ENCODE data around the gene MYH14. TPM values are rescaled to one million over a fixed set of nuclear protein-coding genes. Genes with fewer than 3 reads are reported as not detected.
A peak's percentile ranks its signal among the peaks of the same experiment; 100 is the strongest.

MYH14 gene
- total and polyA plus RNA-seq, 2 experiments from 2014 or later = 40.9 to 64.4 TPM

- no peaks in the 10 kb centered on the region for H3K4me1 ChIP-seq (ENCODE audit: insufficient read depth)
- TF ChIP-seq EZH2 (IDR thresholded peaks at IDR 0.05; ENCODE audit: borderline replicate concordance) = no peak
- TF ChIP-seq CTCF (IDR thresholded peaks at IDR 0.05; ENCODE audit: poor library complexity) = no peak
- no peak for TF ChIP-seq EZH2phosphoT487 (IDR thresholded peaks at IDR 0.05; ENCODE audit: low read depth, severe bottlenecking, unreplicated experiment)
- no peak overlapping the region for H3K27ac ChIP-seq
- H3K79me2 ChIP-seq = no peaks in the 10 kb centered on the region
- H3K4me3 ChIP-seq = no peak overlapping the region
- 77% methylated on average over 9 of the region's 11 CpGs for WGBS (ENCODE audit: low lambda C conversion rate, missing lambda C conversion rate)
- H3K9me3 ChIP-seq (ENCODE audit: low read depth) = no peaks in the 10 kb centered on the region
- H3K4me2 ChIP-seq = no peak overlapping the region
- no peak for DNase-seq (ENCODE audit: low spot score)
- no peaks in the 10 kb centered on the region for H4K20me1 ChIP-seq (ENCODE audit: insufficient read depth, poor library complexity, severe bottlenecking)
- no peaks in the 10 kb centered on the region for H3K36me3 ChIP-seq (replicated peaks; ENCODE audit: insufficient read depth, low read depth)
- no peaks in the 10 kb centered on the region for H3K27me3 ChIP-seq
- no peak overlapping the region for H2AFZ ChIP-seq
- no peaks in the 10 kb centered on the region for H3K9me2 ChIP-seq (replicated peaks; ENCODE audit: insufficient read depth)
Observed at GRCh38 chr19:50292216-50292827, 88.9 kb downstream of the MYH14 start.

- no peak overlapping the region for H3K4me2 ChIP-seq
- 76% methylated on average over 11 of the region's 14 CpGs for WGBS (ENCODE audit: low lambda C conversion rate, missing lambda C conversion rate)
- H3K4me1 ChIP-seq (ENCODE audit: insufficient read depth) = no peaks in the 10 kb centered on the region
Observed at GRCh38 chr19:50293263-50294004, 90.0 kb downstream of the MYH14 start.

GRCh38 chr19:50300051-50300450 lies 96.6 kb downstream of the MYH14 start:
- Histone ChIP-seq H3K4me2 (no peak overlapping the region), H4K20me1 (ENCODE audit: insufficient read depth, poor library complexity, severe bottlenecking) (no peaks in the 10 kb centered on the region), H3K4me3 (no peak overlapping the region), H3K4me1 (ENCODE audit: insufficient read depth) (no peaks in the 10 kb centered on the region), H3K9me2 (replicated peaks; ENCODE audit: insufficient read depth) (no peaks in the 10 kb centered on the region), H3K9me3 (ENCODE audit: low read depth) (no peaks in the 10 kb centered on the region), H3K79me2 (no peaks in the 10 kb centered on the region), H3K27ac (peak overlapping the region; percentile 15), H3K27me3 (no peaks in the 10 kb centered on the region), H2AFZ (no peak overlapping the region), H3K36me3 (replicated peaks; ENCODE audit: insufficient read depth, low read depth) (no peaks in the 10 kb centered on the region)
- DNase-seq (ENCODE audit: low spot score) = no peak
- TF ChIP-seq EZH2phosphoT487 (IDR thresholded peaks at IDR 0.05; ENCODE audit: low read depth, severe bottlenecking, unreplicated experiment) = no peak
- no peak for TF ChIP-seq EZH2 (IDR thresholded peaks at IDR 0.05; ENCODE audit: borderline replicate concordance)
- no peak for TF ChIP-seq CTCF (IDR thresholded peaks at IDR 0.05; ENCODE audit: poor library complexity)
- 66% methylated on average over 2 of the region's 2 CpGs for WGBS (ENCODE audit: low lambda C conversion rate, missing lambda C conversion rate)

More at GRCh38 chr19:50293263-50294004, 90.0 kb downstream of the MYH14 start:
- TF ChIP-seq EZH2 (IDR thresholded peaks at IDR 0.05; ENCODE audit: borderline replicate concordance) (no peak), EZH2phosphoT487 (IDR thresholded peaks at IDR 0.05; ENCODE audit: low read depth, severe bottlenecking, unreplicated experiment) (no peak)
- Histone ChIP-seq H4K20me1 (ENCODE audit: insufficient read depth, poor library complexity, severe bottlenecking) (no peaks in the 10 kb centered on the region), H3K79me2 (no peaks in the 10 kb centered on the region), H2AFZ (no peak overlapping the region), H3K27me3 (no peaks in the 10 kb centered on the region), H3K27ac (no peak overlapping the region), H3K4me3 (no peak overlapping the region), H3K9me3 (ENCODE audit: low read depth) (no peaks in the 10 kb centered on the region), H3K36me3 (replicated peaks; ENCODE audit: insufficient read depth, low read depth) (no peaks in the 10 kb centered on the region), H3K9me2 (replicated peaks; ENCODE audit: insufficient read depth) (no peaks in the 10 kb centered on the region)
- DNase-seq (ENCODE audit: low spot score) = no peak
